ENCODE data around the gene SPATA24.

DNA sequence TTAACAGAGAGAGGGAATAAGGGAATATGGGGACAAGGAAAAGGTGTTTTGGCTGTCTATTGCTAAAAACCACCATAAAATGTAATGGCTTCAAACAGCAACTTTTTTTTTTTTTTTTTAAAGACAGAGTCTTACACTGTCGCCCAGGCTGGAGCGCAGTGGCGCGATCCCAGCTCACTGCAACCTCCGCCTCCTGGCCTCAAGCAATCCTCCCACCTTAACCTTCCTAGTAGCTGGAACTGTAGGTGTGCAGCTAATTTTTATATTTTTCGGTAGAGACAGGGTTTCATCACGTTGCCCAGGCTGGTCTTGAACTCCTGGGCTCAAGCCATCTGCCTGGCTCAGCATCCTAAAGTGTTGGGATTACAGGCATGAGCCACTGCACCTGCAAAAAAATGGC, 4.3 kb upstream of the SPATA24 start:
- TF ChIP-seq, protein P1, sequence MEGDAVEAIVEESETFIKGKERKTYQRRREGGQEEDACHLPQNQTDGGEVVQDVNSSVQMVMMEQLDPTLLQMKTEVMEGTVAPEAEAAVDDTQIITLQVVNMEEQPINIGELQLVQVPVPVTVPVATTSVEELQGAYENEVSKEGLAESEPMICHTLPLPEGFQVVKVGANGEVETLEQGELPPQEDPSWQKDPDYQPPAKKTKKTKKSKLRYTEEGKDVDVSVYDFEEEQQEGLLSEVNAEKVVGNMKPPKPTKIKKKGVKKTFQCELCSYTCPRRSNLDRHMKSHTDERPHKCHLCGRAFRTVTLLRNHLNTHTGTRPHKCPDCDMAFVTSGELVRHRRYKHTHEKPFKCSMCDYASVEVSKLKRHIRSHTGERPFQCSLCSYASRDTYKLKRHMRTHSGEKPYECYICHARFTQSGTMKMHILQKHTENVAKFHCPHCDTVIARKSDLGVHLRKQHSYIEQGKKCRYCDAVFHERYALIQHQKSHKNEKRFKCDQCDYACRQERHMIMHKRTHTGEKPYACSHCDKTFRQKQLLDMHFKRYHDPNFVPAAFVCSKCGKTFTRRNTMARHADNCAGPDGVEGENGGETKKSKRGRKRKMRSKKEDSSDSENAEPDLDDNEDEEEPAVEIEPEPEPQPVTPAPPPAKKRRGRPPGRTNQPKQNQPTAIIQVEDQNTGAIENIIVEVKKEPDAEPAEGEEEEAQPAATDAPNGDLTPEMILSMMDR (IDR thresholded peaks at IDR 0.05): no peak
- no peak for TF ChIP-seq POLR2A (IDR thresholded peaks at IDR 0.05)
